GM21723 (cell line): ENCODE measurements around the gene PLXNB1.

ENCODE experiments used
- ATAC-seq: cut with Tn5 transposase; IDR thresholded peaks from one replicate; pipeline ENCODE4 v1.9.1; 2021; ENCODE audit warnings: mild to moderate bottlenecking, moderate library complexity; ENCODE audit not compliant: unreplicated experiment

Gene PLXNB1

GRCh38 chr3:48418651-48419050, 11.2 kb downstream of the PLXNB1 start:
- ATAC-seq, result no peak

GRCh38 chr3:48418140-48418539, 11.7 kb downstream of the PLXNB1 start:
- ATAC-seq, result no peak

GRCh38 chr3:48417529-48418108, 12.3 kb downstream of the PLXNB1 start:
- no peak for ATAC-seq

- ATAC-seq, result no peak
Observed at GRCh38 chr3:48416546-48416945, 13.3 kb downstream of the PLXNB1 start.

- ATAC-seq, result no peak
Observed at GRCh38 chr3:48416091-48416505, 13.8 kb downstream of the PLXNB1 start.

- no peak for ATAC-seq
Observed at GRCh38 chr3:48415251-48415953, 14.5 kb downstream of the PLXNB1 start.

GRCh38 chr3:48414376-48415250, 15.3 kb downstream of the PLXNB1 start:
- ATAC-seq, result no peak

GRCh38 chr3:48413611-48414010, 16.3 kb downstream of the PLXNB1 start:
- no peak for ATAC-seq

GRCh38 chr3:48413086-48413485, 16.8 kb downstream of the PLXNB1 start:
- no peak for ATAC-seq

- no peak for ATAC-seq
Observed at GRCh38 chr3:48412375-48413001, 17.4 kb downstream of the PLXNB1 start.

- ATAC-seq, result no peak
Observed at GRCh38 chr3:48411606-48412374, 18.1 kb downstream of the PLXNB1 start.

GRCh38 chr3:48411041-48411588, 18.8 kb downstream of the PLXNB1 start:
- no peak for ATAC-seq

- ATAC-seq, result no peak
Observed at GRCh38 chr3:48410205-48411040, 19.5 kb downstream of the PLXNB1 start.

GRCh38 chr3:48409291-48410201, 20.3 kb downstream of the PLXNB1 start:
- no peak for ATAC-seq

- no peak for ATAC-seq
Observed at GRCh38 chr3:48408823-48409281, 21.0 kb downstream of the PLXNB1 start.

GRCh38 chr3:48407542-48408099, 22.3 kb downstream of the PLXNB1 start:
- ATAC-seq, result no peak

- no peak for ATAC-seq
Observed at GRCh38 chr3:48406443-48407431, 23.1 kb downstream of the PLXNB1 start.
